CD4-positive, alpha-beta T cell treated with Interleukin-15 for 4 hours (primary cell): ENCODE results near the gene OR51B2.
"Not testable (repeated sequence)": the region's sequence is repeated elsewhere in the genome, so short reads cannot be mapped to it uniquely, and the experiment has no call there.

Experiments
- DNase-seq: peaks from one replicate; pipeline ENCODE4 v3.0.0-alpha.2; 2020; ENCODE audit warnings: low spot score

OR51B2 gene

GRCh38 chr11:5324197-5324596 lies at the start of gene OR51B2:
Gene OR51B2, minus strand, starts transcription at chr11:5324297. Its CDS starts 0 bp downstream, at chr11:5324297.
- no peak for DNase-seq

GRCh38 chr11:5369789-5370188 lies 45.7 kb upstream of the OR51B2 start:
- no peak for DNase-seq

- DNase-seq, result no peak
These were observed 44.5 kb upstream of the OR51B2 start for GRCh38 chr11:5368502-5369043.

GRCh38 chr11:5367448-5368074 lies 43.5 kb upstream of the OR51B2 start:
- DNase-seq, result no peak

- DNase-seq, result no peak
These were observed 42.8 kb upstream of the OR51B2 start for GRCh38 chr11:5366856-5367255.

GRCh38 chr11:5366365-5366764 lies 42.3 kb upstream of the OR51B2 start:
- DNase-seq, result not testable (repeated sequence)

GRCh38 chr11:5364214-5364613 lies 40.1 kb upstream of the OR51B2 start:
- no peak for DNase-seq

- DNase-seq, result no peak
These were observed 39.6 kb upstream of the OR51B2 start for GRCh38 chr11:5363679-5364078.

GRCh38 chr11:5362017-5362625 lies 38.0 kb upstream of the OR51B2 start:
- DNase-seq, result no peak

GRCh38 chr11:5356031-5356430 lies 31.9 kb upstream of the OR51B2 start:
- not testable (repeated sequence) for DNase-seq

GRCh38 chr11:5351208-5351607 lies 27.1 kb upstream of the OR51B2 start, which contains the start of gene OR51B6:
Gene OR51B6, plus strand, starts transcription at chr11:5351508. Its CDS starts 0 bp downstream, at chr11:5351508.
- no peak for DNase-seq

GRCh38 chr11:5349550-5349949 lies 25.5 kb upstream of the OR51B2 start:
- DNase-seq, result no peak

- DNase-seq, result no peak
These were observed 24.6 kb upstream of the OR51B2 start for GRCh38 chr11:5348551-5349194.

GRCh38 chr11:5345831-5346230 lies 21.7 kb upstream of the OR51B2 start:
- no peak for DNase-seq

- DNase-seq, result no peak
These were observed 19.6 kb upstream of the OR51B2 start, which contains the start of gene OR51B5 for GRCh38 chr11:5343474-5344335. Gene OR51B5, minus strand, starts transcription at chr11:5343524. Its CDS starts 0 bp downstream, at chr11:5343524.

GRCh38 chr11:5339771-5340322 lies 15.8 kb upstream of the OR51B2 start:
- no peak for DNase-seq

GRCh38 chr11:5337253-5337652 lies 13.2 kb upstream of the OR51B2 start:
- not testable (repeated sequence) for DNase-seq

GRCh38 chr11:5336331-5336730 lies 12.2 kb upstream of the OR51B2 start:
- no peak for DNase-seq

- DNase-seq, result no peak
These were observed 11.1 kb upstream of the OR51B2 start for GRCh38 chr11:5335170-5335569.

- DNase-seq, result no peak
These were observed 6.8 kb downstream of the OR51B2 start for GRCh38 chr11:5317292-5317691.

- DNase-seq, result not testable (repeated sequence)
These were observed 10.6 kb downstream of the OR51B2 start for GRCh38 chr11:5313326-5314023.
